Measurements from ENCODE around the gene MYBBP1A. TPM values are rescaled to one million over a fixed set of nuclear protein-coding genes. Genes with fewer than 3 reads are reported as not detected.

The MYBBP1A gene
- polyA plus RNA-seq, 1 donor = 46.0 TPM

DNA sequence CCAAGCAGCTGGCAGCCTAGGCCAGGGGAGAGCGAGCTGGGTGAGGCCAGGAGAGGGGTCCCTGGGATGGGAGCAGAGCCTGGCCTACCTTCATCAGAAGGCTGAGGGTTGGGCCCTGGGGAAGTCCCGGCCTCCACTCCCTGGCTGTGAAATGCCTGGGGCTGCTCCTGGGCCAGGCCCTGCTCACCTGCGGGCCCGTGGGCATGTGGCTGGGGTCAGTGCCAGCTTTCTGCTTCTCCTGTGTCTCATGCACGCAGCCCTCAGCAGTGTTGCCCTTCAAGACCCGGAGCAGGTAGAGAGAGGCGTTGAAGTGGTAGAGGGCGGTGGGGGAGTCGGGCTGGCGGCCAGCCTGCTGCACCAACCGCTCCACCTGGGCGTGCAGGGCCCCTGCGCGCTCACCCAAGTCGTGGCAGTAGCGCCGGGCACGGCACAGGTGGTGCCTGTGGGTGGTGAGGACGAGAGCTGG is 12.4 kb downstream of the MYBBP1A start:
- no CpG with 5 or more reads among the region's 19 CpGs for WGBS (ENCODE audit: insufficient coverage, low lambda C conversion rate)

DNA sequence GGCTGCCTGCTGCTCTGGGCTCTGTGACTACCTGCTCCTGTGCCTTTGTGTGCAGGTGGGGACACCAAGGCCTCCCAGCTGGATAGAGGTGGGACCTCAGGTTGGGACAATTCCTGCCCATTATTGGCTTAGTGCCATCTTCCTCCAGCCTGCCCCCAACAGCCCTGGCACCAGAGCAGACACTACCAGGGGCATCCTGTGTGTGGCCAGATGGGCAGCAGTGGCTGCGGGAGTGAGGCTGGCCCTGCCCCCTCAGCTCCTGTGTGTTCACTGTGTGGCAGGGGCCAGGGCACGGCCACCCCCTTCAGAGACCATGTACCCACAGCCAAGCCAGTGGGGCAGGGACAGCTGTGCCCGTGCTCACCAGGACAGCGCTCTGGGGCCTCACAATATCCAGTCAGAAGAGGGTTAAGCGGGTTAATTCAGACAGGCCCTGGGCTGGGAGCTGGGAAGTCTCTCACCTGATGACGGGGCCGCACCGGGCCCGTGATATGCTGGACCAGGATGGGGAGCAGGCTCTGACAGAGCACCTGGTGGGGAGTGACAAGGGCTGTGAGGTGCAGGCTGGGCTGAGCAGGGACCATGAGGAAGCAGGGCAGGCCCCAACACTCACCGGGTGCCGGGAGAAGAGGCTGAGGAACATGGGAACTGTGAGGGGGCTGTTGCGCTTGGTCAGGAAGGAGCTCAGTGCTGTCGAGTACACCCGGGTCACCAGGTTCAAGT is 13.0 kb downstream of the MYBBP1A start:
- H3K4me3 ChIP-seq (ENCODE audit: low read length) = no peak overlapping the region
- no peaks in the 10 kb centered on the region for H3K27me3 ChIP-seq (ENCODE audit: control insufficient read depth, insufficient read depth, low read length)
- H3K36me3 ChIP-seq (ENCODE audit: control insufficient read depth, insufficient read depth, low read length) = peaks cover 84% of the 10 kb centered on the region
- DNase-seq = no peak
- H3K4me1 ChIP-seq (ENCODE audit: control insufficient read depth, insufficient read depth, low read length) = peaks cover 24% of the 10 kb centered on the region
- no peaks in the 10 kb centered on the region for H3K9me3 ChIP-seq (ENCODE audit: control insufficient read depth, low read depth, low read length)
- H3K27ac ChIP-seq (ENCODE audit: low read length) = no peak overlapping the region
- WGBS (ENCODE audit: insufficient coverage, low lambda C conversion rate) = no CpG with 5 or more reads among the region's 14 CpGs

More for the DNA sequence above, 12.4 kb downstream of the MYBBP1A start:
- Histone ChIP-seq H3K9me3 (ENCODE audit: control insufficient read depth, low read depth, low read length) (no peaks in the 10 kb centered on the region), H3K4me3 (ENCODE audit: low read length) (no peak overlapping the region), H3K27ac (ENCODE audit: low read length) (no peak overlapping the region), H3K27me3 (ENCODE audit: control insufficient read depth, insufficient read depth, low read length) (no peaks in the 10 kb centered on the region), H3K36me3 (ENCODE audit: control insufficient read depth, insufficient read depth, low read length) (peaks cover 84% of the 10 kb centered on the region), H3K4me1 (ENCODE audit: control insufficient read depth, insufficient read depth, low read length) (peaks cover 24% of the 10 kb centered on the region)
- no peak for DNase-seq

DNA sequence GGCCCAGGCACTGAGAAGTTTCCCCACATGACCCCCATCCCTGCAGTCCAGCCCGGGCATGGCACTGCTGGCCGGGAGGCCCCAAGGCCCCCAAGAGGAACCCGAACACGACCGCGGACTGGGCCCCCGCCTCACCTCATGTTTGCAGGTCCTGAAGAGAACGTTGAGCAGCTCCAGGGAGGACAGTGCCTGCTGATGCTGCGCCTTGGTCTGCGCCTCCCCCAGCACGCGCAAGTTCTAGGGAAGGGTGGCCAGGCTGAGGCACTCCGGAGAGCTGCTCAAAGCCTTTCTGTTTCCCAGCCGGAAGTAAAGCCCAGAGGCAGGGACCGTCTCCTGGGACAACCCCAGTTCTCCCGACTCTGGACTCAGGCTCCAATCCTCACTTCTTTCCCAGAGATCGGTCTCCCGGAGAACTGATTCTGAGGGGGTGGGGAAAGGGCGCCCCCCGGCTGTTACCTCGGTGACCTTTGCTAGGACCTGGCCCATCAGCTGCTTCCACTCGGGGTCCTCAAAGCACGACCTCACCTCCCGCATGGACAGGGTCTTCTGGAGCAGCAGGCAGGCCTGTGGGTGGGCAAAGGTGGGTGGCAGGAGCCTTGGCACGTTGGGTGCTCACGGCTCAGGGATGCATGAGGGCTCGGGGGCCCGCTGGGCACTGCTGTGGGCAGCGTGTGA is 13.7 kb downstream of the MYBBP1A start:
- DNase-seq = no peak
- Histone ChIP-seq H3K36me3 (ENCODE audit: control insufficient read depth, insufficient read depth, low read length) (peaks cover 79% of the 10 kb centered on the region), H3K4me3 (ENCODE audit: low read length) (no peak overlapping the region), H3K27ac (ENCODE audit: low read length) (peak overlapping the region; percentile 88), H3K9me3 (ENCODE audit: control insufficient read depth, low read depth, low read length) (no peaks in the 10 kb centered on the region), H3K27me3 (ENCODE audit: control insufficient read depth, insufficient read depth, low read length) (no peaks in the 10 kb centered on the region), H3K4me1 (ENCODE audit: control insufficient read depth, insufficient read depth, low read length) (peaks cover 29% of the 10 kb centered on the region)
- WGBS (ENCODE audit: insufficient coverage, low lambda C conversion rate) = 71% methylated on average over 1 of the region's 29 CpGs

DNA sequence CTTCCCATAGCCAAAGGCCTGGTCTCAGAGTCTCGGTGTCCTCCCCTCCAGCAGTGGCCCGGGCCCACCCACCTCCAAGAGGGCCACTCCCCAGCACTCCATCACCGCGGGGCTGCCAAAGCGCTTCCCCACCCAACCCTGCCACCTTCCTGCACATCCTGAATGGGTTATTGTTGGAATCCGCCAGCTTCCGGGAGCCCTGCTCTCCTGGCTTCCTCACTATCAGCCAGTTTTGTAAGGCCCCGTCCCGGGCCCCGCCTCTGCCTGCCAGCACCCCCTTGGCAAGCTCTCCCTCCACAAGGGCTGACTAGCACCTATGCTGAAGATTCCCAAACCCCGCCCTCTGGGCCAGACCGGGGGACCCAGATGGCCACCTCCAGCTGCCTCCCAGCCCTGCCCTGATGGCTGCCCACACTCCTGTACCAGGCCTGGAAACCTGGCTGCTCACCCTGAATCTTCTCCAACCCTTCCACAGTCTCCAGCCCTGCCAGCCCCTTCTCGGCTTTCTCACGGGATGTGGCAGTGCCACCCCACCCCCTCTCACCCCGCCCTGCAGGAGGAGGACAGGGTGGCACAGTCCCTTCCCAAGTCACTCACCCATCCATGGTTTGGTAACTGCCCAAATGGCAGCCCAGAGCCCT is 14.4 kb downstream of the MYBBP1A start:
- Histone ChIP-seq H3K27ac (ENCODE audit: low read length) (peak overlapping the region; percentile 88), H3K4me1 (ENCODE audit: control insufficient read depth, insufficient read depth, low read length) (peaks cover 35% of the 10 kb centered on the region)
- no CpG with 5 or more reads among the region's 15 CpGs for WGBS (ENCODE audit: insufficient coverage, low lambda C conversion rate)

DNA sequence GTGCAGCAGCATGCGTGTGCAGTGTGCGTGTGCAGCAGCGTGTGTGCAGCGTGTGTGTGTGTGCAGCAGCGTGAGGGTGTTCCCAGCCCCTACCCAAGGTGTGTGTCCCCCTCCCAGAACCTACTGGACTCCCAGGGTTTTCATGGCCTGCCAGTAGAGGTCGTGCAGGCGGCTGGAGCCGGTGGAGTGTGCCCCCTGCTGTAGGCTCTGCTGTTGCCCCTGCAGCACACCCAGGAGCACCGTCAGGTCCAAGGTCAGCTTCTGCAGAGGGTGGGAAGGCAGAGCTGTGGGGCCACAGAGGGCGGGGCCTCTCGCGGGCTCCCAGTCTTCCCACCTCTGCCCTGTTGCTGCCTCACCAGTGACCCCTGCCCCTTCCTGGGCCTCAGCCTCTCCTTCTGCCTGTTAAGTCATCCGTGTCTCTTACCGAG is 14.9 kb downstream of the MYBBP1A start:
- peak overlapping the region; percentile 88 for H3K27ac ChIP-seq (ENCODE audit: low read length)

More for the DNA sequence above, 14.4 kb downstream of the MYBBP1A start:
- no peak overlapping the region for H3K4me3 ChIP-seq (ENCODE audit: low read length)
- DNase-seq = no peak
- H3K27me3 ChIP-seq (ENCODE audit: control insufficient read depth, insufficient read depth, low read length) = no peaks in the 10 kb centered on the region
- peaks cover 73% of the 10 kb centered on the region for H3K36me3 ChIP-seq (ENCODE audit: control insufficient read depth, insufficient read depth, low read length)
- H3K9me3 ChIP-seq (ENCODE audit: control insufficient read depth, low read depth, low read length) = peaks cover 2% of the 10 kb centered on the region

DNA sequence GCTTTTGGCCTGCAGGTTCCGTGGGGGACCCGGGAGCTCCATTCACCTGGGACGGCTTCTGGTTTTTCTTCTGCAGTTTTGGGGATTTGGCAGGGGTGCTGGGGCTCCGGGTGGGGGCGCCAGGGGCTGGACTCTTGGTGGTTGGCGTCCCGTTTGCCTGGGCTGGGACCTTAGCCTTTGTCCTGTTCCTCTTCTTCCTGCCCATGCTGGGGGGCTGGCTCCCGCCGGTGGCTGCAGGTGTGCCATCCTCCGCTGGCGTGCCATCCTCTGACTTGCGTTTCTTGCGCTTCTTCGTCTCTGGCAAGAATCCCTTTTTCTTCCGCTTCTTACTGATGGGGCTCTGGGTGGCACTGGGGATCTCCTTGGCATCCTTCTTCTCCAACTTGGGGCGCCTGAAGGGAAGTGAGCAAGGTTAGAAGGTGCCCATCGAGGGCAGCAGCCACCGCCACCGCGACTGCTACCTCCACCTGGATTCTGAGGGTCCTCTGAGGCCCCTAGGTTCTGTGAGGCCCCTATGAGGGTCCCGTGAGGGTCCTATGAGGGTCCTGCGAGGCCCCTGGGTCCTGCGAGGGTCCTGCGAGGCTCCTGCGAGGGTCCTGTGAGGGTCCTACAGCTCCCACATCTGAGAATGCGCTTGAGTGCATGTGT is 15.5 kb downstream of the MYBBP1A start:
- Histone ChIP-seq H3K4me1 (ENCODE audit: control insufficient read depth, insufficient read depth, low read length) (peaks cover 36% of the 10 kb centered on the region), H3K4me3 (ENCODE audit: low read length) (no peak overlapping the region), H3K27ac (ENCODE audit: low read length) (peak overlapping the region; percentile 88), H3K9me3 (ENCODE audit: control insufficient read depth, low read depth, low read length) (peaks cover 3% of the 10 kb centered on the region), H3K27me3 (ENCODE audit: control insufficient read depth, insufficient read depth, low read length) (no peaks in the 10 kb centered on the region), H3K36me3 (ENCODE audit: control insufficient read depth, insufficient read depth, low read length) (peaks cover 70% of the 10 kb centered on the region)
- WGBS (ENCODE audit: insufficient coverage, low lambda C conversion rate) = no CpG with 5 or more reads among the region's 26 CpGs
- DNase-seq = no peak

More for the DNA sequence above, 14.9 kb downstream of the MYBBP1A start:
- DNase-seq = peak; percentile 90 to 93
- Histone ChIP-seq H3K9me3 (ENCODE audit: control insufficient read depth, low read depth, low read length) (peaks cover 3% of the 10 kb centered on the region), H3K27me3 (ENCODE audit: control insufficient read depth, insufficient read depth, low read length) (no peaks in the 10 kb centered on the region), H3K4me1 (ENCODE audit: control insufficient read depth, insufficient read depth, low read length) (peaks cover 36% of the 10 kb centered on the region), H3K4me3 (ENCODE audit: low read length) (no peak overlapping the region), H3K36me3 (ENCODE audit: control insufficient read depth, insufficient read depth, low read length) (peaks cover 68% of the 10 kb centered on the region)
- WGBS (ENCODE audit: insufficient coverage, low lambda C conversion rate) = no CpG with 5 or more reads among the region's 14 CpGs

DNA sequence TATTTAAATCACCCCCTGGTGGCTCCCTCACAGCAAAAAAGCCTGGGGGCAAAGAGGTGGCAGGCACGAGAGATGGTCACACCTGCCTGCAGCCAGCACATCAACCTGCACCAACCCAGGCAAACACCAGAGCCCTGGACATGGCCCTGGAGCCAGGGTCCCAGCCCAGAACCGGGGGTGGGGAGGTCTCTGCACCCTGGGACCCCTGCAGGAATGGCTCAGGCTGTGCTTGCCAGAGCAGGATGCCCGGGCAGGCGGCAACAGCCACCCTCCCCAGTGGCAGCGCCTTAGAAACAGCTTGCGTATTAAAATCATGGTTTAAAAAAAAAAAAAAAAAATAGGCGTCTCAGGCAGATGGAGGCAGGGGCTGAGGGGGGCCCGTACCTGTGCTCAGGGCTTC is 16.2 kb downstream of the MYBBP1A start:
- H3K27ac ChIP-seq (ENCODE audit: low read length) = no peak overlapping the region
- peaks cover 41% of the 10 kb centered on the region for H3K4me1 ChIP-seq (ENCODE audit: control insufficient read depth, insufficient read depth, low read length)
- H3K4me3 ChIP-seq (ENCODE audit: low read length) = no peak overlapping the region
- H3K36me3 ChIP-seq (ENCODE audit: control insufficient read depth, insufficient read depth, low read length) = peaks cover 66% of the 10 kb centered on the region
- WGBS (ENCODE audit: insufficient coverage, low lambda C conversion rate) = no CpG with 5 or more reads among the region's 8 CpGs
- H3K27me3 ChIP-seq (ENCODE audit: control insufficient read depth, insufficient read depth, low read length) = no peaks in the 10 kb centered on the region
- no peak for DNase-seq
- peaks cover 3% of the 10 kb centered on the region for H3K9me3 ChIP-seq (ENCODE audit: control insufficient read depth, low read depth, low read length)

DNA sequence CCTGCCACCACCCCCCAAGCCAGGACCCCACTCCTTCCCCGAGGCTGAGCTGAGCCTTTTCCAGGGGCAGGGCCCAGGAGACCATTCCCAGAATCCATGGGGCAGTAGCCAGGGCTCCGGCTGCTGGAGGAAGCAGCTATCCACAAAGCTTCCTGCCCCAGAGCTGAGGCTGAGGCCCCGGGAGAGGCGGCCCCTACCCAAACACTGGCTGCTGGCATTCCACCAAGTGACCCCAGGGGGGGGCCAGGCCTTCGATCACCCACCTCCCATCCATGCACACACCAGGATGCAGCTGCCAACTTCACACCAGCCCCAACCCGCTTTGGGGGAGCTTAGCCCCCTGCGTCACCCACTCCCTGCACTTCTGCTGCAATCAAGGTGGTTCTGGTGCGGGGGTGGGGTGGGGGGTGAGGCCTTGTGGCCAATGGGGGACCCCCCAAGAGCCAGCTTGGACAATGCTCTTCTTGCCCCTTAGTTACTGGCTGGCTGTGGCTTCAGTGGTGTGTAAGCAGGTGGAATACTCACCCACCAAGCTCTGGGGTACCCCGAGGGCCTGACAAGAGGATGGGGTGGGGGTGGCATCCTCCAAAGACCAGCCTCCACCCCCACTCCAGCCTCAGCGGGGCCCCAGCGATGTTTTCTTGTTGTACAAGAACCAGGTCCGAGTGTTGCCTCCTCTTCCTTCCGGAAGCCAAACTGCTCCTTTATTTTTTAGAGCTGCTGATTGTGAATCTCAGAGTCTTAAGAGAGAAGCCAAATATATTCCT is 16.8 kb downstream of the MYBBP1A start:
- Histone ChIP-seq H3K27me3 (ENCODE audit: control insufficient read depth, insufficient read depth, low read length) (no peaks in the 10 kb centered on the region), H3K4me3 (ENCODE audit: low read length) (no peak overlapping the region), H3K27ac (ENCODE audit: low read length) (no peak overlapping the region), H3K9me3 (ENCODE audit: control insufficient read depth, low read depth, low read length) (peaks cover 3% of the 10 kb centered on the region), H3K4me1 (ENCODE audit: control insufficient read depth, insufficient read depth, low read length) (peaks cover 43% of the 10 kb centered on the region), H3K36me3 (ENCODE audit: control insufficient read depth, insufficient read depth, low read length) (peaks cover 63% of the 10 kb centered on the region)
- no CpG with 5 or more reads among the region's 13 CpGs for WGBS (ENCODE audit: insufficient coverage, low lambda C conversion rate)
- DNase-seq = no peak

DNA sequence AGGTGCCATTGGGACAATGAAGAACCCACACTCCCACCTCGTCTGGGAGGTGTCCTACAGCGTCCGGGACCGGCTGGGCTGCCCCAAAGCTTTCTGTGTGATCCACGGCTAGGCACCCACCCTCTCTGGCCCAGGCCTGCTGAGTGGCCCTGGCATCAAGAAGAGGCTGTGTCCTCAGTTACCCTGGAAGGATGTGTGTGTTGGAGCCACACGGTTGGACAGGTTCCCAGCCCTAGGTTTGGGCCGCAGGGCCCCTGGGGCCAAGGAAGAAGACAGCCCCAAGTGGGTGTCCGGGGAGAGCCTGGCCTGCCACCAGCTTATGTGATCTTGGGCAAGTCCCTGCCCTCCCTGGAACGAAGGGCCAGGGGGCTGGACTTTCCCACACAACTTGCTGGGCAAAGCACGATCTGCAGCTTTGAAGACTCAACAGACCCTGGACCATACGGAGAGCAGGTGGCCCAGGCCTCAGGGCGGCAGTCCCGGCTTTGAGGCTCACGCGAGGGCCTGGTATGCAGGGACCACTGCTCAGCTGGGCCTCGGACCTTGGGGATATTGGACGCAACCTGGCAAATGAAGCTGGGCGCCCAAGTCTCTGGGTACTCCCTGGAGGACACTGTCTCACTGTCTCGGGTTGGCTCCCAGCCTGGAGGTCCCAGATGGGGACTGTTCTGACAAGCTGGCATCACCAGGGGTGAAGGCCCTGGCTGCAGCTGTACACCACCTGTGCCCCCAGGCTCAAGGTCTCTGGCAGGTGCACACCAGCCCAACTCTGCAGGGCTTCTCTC is 17.5 kb downstream of the MYBBP1A start:
- WGBS (ENCODE audit: insufficient coverage, low lambda C conversion rate) = no CpG with 5 or more reads among the region's 19 CpGs
- DNase-seq = no peak
- H3K36me3 ChIP-seq (ENCODE audit: control insufficient read depth, insufficient read depth, low read length) = peaks cover 56% of the 10 kb centered on the region
- H3K4me1 ChIP-seq (ENCODE audit: control insufficient read depth, insufficient read depth, low read length) = peaks cover 43% of the 10 kb centered on the region
- no peak overlapping the region for H3K4me3 ChIP-seq (ENCODE audit: low read length)
- no peak overlapping the region for H3K27ac ChIP-seq (ENCODE audit: low read length)
- H3K27me3 ChIP-seq (ENCODE audit: control insufficient read depth, insufficient read depth, low read length) = no peaks in the 10 kb centered on the region
- peaks cover 3% of the 10 kb centered on the region for H3K9me3 ChIP-seq (ENCODE audit: control insufficient read depth, low read depth, low read length)
